GM12878 (cell line): ENCODE data around the gene SYMPK. TPM values are rescaled to one million over a fixed set of nuclear protein-coding genes. Genes with fewer than 3 reads are reported as not detected.

Source experiments
- ATAC-seq: fragments of 200-7000 bp; cut with Tn5 transposase; 3 replicates; pipeline ENCODE4 v1.9.1; 2020; ENCODE audit warnings: mild to moderate bottlenecking, moderate library complexity
- BruUV-seq: library from RNA; stranded (reverse); fragments of 400-500 nt; replicated peaks from 2 replicates; lab custom pipeline; 2021; lab: Mats Ljungman, UMichigan
- CTCF ChIA-PET: fragments of 300-600 bp; sonication (Branson Sonifier 250); formaldehyde crosslinking; extraction: SDS; loops from one replicate; lab custom pipeline; 2021; ENCODE audit warnings: inconsistent platforms; lab: Yijun Ruan, JAX
- POLR2A ChIA-PET: fragments of 350-600 bp; formaldehyde crosslinking; extraction: SDS; loops from one replicate; lab custom pipeline; 2021; ENCODE audit warnings: inconsistent platforms; lab: Charles Lee
- RAD21 ChIA-PET: fragments of 300-600 bp; sonication (Branson Sonifier 250); formaldehyde crosslinking; loops from one replicate; lab custom pipeline; 2023; ENCODE audit warnings: antibody characterized with exemption; ENCODE audit not compliant: unreplicated experiment; lab: Charles Lee
- SMC1A ChIA-PET: fragments of 300-600 bp; sonication (Branson Sonifier 250); formaldehyde crosslinking; loops from one replicate; lab custom pipeline; 2023; ENCODE audit not compliant: unreplicated experiment, uncharacterized antibody; lab: Charles Lee
- DNase-seq: peaks from one replicate; pipeline ENCODE4 v3.0.0-alpha.2; 2011; ENCODE audit warnings: low read depth, low spot score
- FAIRE-seq: peaks from 3 replicates; lab custom pipeline; 2011; peaks lifted over from hg19 to GRCh38; lab: Jason Lieb, UNC
- H2AFZ ChIP-seq: 2 replicates; pipeline ENCODE4 v1.6.0; 2011; ENCODE audit warnings: low read depth, low read length, control low read depth; ENCODE audit not compliant: control insufficient read depth
- H3K27ac ChIP-seq: 2 replicates; pipeline ENCODE4 v1.5.1; 2011; ENCODE audit warnings: control low read depth; ENCODE audit not compliant: control insufficient read depth, insufficient read depth
- H3K27me3 ChIP-seq, 2 experiments: replicated peaks in 1 of 2; 2 replicates each; pipeline versions ENCODE4 v1.6.0 to v1.6.1; 2011; ENCODE audit warnings: low read length in 1 of 2; ENCODE audit not compliant: control insufficient read depth in 2 of 2, insufficient read depth in 2 of 2
- H3K36me3 ChIP-seq, 2 experiments: 2 replicates each; pipeline ENCODE4 v1.5.1; 2011; ENCODE audit warnings: low read length in 1 of 2; ENCODE audit not compliant: control insufficient read depth in 2 of 2, insufficient read depth in 2 of 2
- H3K4me1 ChIP-seq: 2 replicates; pipeline ENCODE4 v1.6.1; 2011; ENCODE audit warnings: mild to moderate bottlenecking, low read length, moderate library complexity, mixed read lengths; ENCODE audit not compliant: control insufficient read depth, insufficient read depth
- H3K4me2 ChIP-seq: 2 replicates; pipeline ENCODE4 v1.6.0; 2011; ENCODE audit warnings: control low read depth; ENCODE audit not compliant: control insufficient read depth, insufficient read depth
- H3K4me3 ChIP-seq: fragments of 200-600 bp; sonication (generic); 2 replicates; pipeline ENCODE4 v1.5.1; 2016
- H3K79me2 ChIP-seq: 2 replicates; pipeline ENCODE4 v1.6.0; 2011; ENCODE audit warnings: low read length; ENCODE audit not compliant: control insufficient read depth, insufficient read depth
- H3K9ac ChIP-seq: 2 replicates; pipeline ENCODE4 v1.8.0; 2011; ENCODE audit warnings: low read length, control low read depth, mixed read lengths; ENCODE audit not compliant: control insufficient read depth, insufficient read depth
- H3K9me3 ChIP-seq: replicated peaks from 3 replicates; pipeline ENCODE4 v1.5.1; 2011; ENCODE audit warnings: mild to moderate bottlenecking, low read length; ENCODE audit not compliant: control insufficient read depth, insufficient read depth
- H4K20me1 ChIP-seq: 2 replicates; pipeline ENCODE4 v1.6.0; 2011; ENCODE audit not compliant: control insufficient read depth, insufficient read depth
- ATF7 ChIP-seq: fragments of 450-650 bp; IDR thresholded peaks from 2 replicates; pipeline ENCODE4 v1.6.1; 2016; ENCODE audit warnings: low read depth, mild to moderate bottlenecking
- BHLHE40 ChIP-seq, 2 experiments: fragments of 450-650 bp in 1 of 2; IDR thresholded peaks; 2 replicates each; pipeline ENCODE4 v1.6.1; 2011 to 2017; ENCODE audit warnings: low read depth in 2 of 2, borderline replicate concordance in 1 of 2, improper control_type of control experiment in 1 of 2, low read length in 1 of 2, mild to moderate bottlenecking in 1 of 2
- CEBPB ChIP-seq, 2 experiments: fragments of 150-350 bp in 1 of 2; IDR thresholded peaks; 2 replicates each; pipeline ENCODE4 v1.6.1; 2012 to 2014; ENCODE audit warnings: low read depth in 2 of 2, low read length in 2 of 2, borderline replicate concordance in 1 of 2, inconsistent platforms in 1 of 2
- NBN ChIP-seq: fragments of 450-650 bp; IDR thresholded peaks from 2 replicates; pipeline ENCODE4 v1.6.1; 2016
- NFYB ChIP-seq: IDR thresholded peaks from 2 replicates; pipeline ENCODE4 v1.6.1; 2011; ENCODE audit warnings: low read depth, mild to moderate bottlenecking, low read length, improper control_type of control experiment, moderate library complexity; ENCODE audit not compliant: insufficient read depth
- NR2C1 ChIP-seq: fragments of 450-650 bp; IDR thresholded peaks from 2 replicates; pipeline ENCODE4 v1.6.1; 2017; ENCODE audit warnings: antibody characterized with exemption, mild to moderate bottlenecking, moderate library complexity
- RCOR1 ChIP-seq: conservative IDR thresholded peaks from 2 replicates; pipeline ENCODE4 v1.6.1; 2012; ENCODE audit warnings: low read depth, low read length, improper control_type of control experiment
- RELA ChIP-seq: fragments of 450-650 bp; IDR thresholded peaks from 2 replicates; pipeline ENCODE4 v1.8.0; 2014; ENCODE audit warnings: borderline replicate concordance; ENCODE audit not compliant: partially characterized antibody
- SMAD1 ChIP-seq: fragments of 450-650 bp; IDR thresholded peaks from 2 replicates; pipeline ENCODE4 v1.6.1; 2018; ENCODE audit warnings: mild to moderate bottlenecking, low read depth; ENCODE audit not compliant: partially characterized antibody
- SMARCA5 ChIP-seq: fragments of 450-650 bp; IDR thresholded peaks from 2 replicates; pipeline ENCODE4 v1.6.1; 2017; ENCODE audit warnings: mild to moderate bottlenecking
- SUZ12 ChIP-seq: fragments of 200-600 bp; sonication (generic); IDR thresholded peaks from one replicate; pipeline ENCODE4 v1.6.1; 2018; ENCODE audit warnings: antibody characterized with exemption, mild to moderate bottlenecking; ENCODE audit not compliant: unreplicated experiment
- TCF12 ChIP-seq: IDR thresholded peaks from 2 replicates; pipeline ENCODE4 v1.6.1; 2011; ENCODE audit warnings: low read depth, mild to moderate bottlenecking, low read length
- ZNF274 ChIP-seq: IDR thresholded peaks from one replicate; pipeline ENCODE4 v1.8.0; 2011; ENCODE audit not compliant: insufficient read length, insufficient read depth
- WGBS: methylation state at CpG from one replicate; pipeline ENCODE4 v1.1.6; 2016; ENCODE audit warnings: low lambda C conversion rate; ENCODE audit not compliant: insufficient replicate concordance, insufficient coverage; ENCODE audit errors: missing lambda C conversion rate; 5-methylcytosine and 5-hydroxymethylcytosine counted together
- in situ Hi-C: fragments of 300-500 bp; cut with MboI; formaldehyde crosslinking; loops from 9 replicates; pipeline ENCODE4 v1.14.3; 2018; ENCODE audit warnings: mixed read lengths
- intact Hi-C: fragments of 100-400 bp; cut with micrococcal nuclease; formaldehyde crosslinking; loops from one replicate; pipeline ENCODE4 v1.14.2; 2022; ENCODE audit not compliant: unreplicated experiment
- polyA plus RNA-seq, 11 experiments: library from polyadenylated mRNA; depleted of rRNA in 4 of 11; unstranded in 6 of 11; stranded (reverse) in 5 of 11; fragments of >200 nt; fragmentation: Nextera tagmentation in 4 of 11; fragmentation: Illumina TruSeq in 1 of 11; extraction: Ambion mirVana in 4 of 11; extraction: Trizol in 1 of 11; gene quantifications; 1 replicate in 1 of 11; 2 replicates in 10 of 11; pipeline versions ENCODE4 v1.2.1 to v1.2.3, GENCODE V29; 2011 to 2016; ENCODE audit warnings: inconsistent platforms in 2 of 11, missing spikeins in 2 of 11, low read depth in 1 of 11
- total RNA-seq, 4 experiments: library from RNA; depleted of rRNA in 3 of 4; stranded (reverse); fragments of >200 nt in 3 of 4; fragmentation: Illumina TruSeq in 1 of 4; extraction: Trizol in 1 of 4; gene quantifications; 2 replicates each; pipeline versions ENCODE4 v1.2.1 to v1.2.3, GENCODE V29; 2013 to 2021
- TF ChIP-seq, protein P1 (sequence below): fragments of 450-650 bp; IDR thresholded peaks from 2 replicates; pipeline ENCODE4 v1.6.1; 2017; ENCODE audit warnings: mild to moderate bottlenecking, moderate library complexity
- TF ChIP-seq, protein P2 (sequence below): IDR thresholded peaks from 2 replicates; pipeline ENCODE4 v1.6.1; 2011; ENCODE audit warnings: borderline replicate concordance, low read depth, mild to moderate bottlenecking, moderate library complexity, mixed read lengths, low read length; ENCODE audit not compliant: insufficient read depth; ENCODE audit errors: extremely low read length

The SYMPK gene
- total and polyA plus RNA-seq, 10 of the 15 experiments (the other 5 are each of a cell fraction or from before 2014, with no cell fraction given): 0.49 to 109 (median 42.5) TPM

DNA sequence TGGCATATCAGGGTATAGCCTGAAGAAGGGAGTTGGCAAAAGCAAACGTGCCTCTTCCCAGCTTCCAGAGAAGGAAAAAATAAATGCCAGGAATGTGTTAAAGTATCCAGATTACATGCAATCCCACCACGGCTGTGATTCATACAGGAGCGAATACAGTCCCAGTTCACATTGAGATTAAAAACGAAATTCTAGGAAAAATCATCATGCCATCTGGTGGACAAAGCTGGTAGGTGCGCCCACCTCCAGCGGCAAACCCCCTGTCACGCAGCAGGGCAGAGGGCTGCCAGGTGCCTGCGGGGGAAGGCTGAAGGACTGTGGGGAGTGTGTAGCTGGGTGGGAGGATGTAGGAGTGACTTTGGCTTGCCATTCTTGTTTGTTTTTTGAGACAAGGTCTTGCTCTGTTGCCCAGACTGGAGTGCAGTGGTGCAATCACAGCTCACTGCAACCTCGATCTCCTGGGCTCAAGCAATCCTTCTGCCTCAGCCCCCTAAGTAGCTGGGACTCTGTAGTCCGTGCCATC is 63.9 kb downstream of the SYMPK start:
- RAD21 ChIA-PET: interaction anchor here (0.8 to 4.8 kb wide), 4 partner anchors 27 to 158 kb away, joined by 3 to 63 read pairs (median 4); partner anchors contain the start of gene SIX5
- intact Hi-C loops (loop anchor here (2.0 kb wide), 1 partner anchor 28 kb away; no protein-coding TSS in a partner anchor), in situ Hi-C loops (no loop called here)
- peak; percentile 41 for FAIRE-seq
- ATAC-seq: peak; percentile 93
- CTCF ChIA-PET: interaction anchor here (0.6 to 8.1 kb wide), 28 partner anchors 8 to 360 kb away, joined by 3 to 110 read pairs (median 4); partner anchors contain the start of genes FBXO46, MYPOP, QPCTL and RSPH6A
- no peaks in the 10 kb centered on the region for H3K36me3 ChIP-seq
- DNase-seq: peak; percentile 23
- no peak overlapping the region for H3K9ac ChIP-seq
- no peak overlapping the region for H3K27ac ChIP-seq
- H3K4me3 ChIP-seq: no peak overlapping the region
- POLR2A ChIA-PET: interaction anchor here (0.6 to 2.0 kb wide), 6 partner anchors 29 to 286 kb away, joined by 3 to 9 read pairs (median 3); no protein-coding TSS in a partner anchor
- WGBS: 0% methylated on average over 10 of the region's 10 CpGs
- H2AFZ ChIP-seq: no peak overlapping the region
- no TSS peak for BruUV-seq
- no peaks in the 10 kb centered on the region for H4K20me1 ChIP-seq
- SMC1A ChIA-PET: interaction anchor here (0.7 to 2.5 kb wide), 9 partner anchors 18 to 114 kb away, joined by 3 to 24 read pairs (median 4); partner anchors contain the start of genes QPCTL, SIX5 and SNRPD2
- H3K79me2 ChIP-seq: no peaks in the 10 kb centered on the region
- H3K4me2 ChIP-seq: 0 out of 2 replicates have a peak overlapping the region, but pooled peaks have one; percentile 4
- peaks cover 8% of the 10 kb centered on the region for H3K4me1 ChIP-seq
- H3K9me3 ChIP-seq: no peaks in the 10 kb centered on the region
- no peaks in the 10 kb centered on the region for H3K27me3 ChIP-seq
- TF ChIP-seq SMARCA5 (peak; percentile 28; the same call in 1 of the 2 replicates), SMAD1 (no peak), RCOR1 (no peak), NBN (peak; percentile 44; the same call in 1 of the 2 replicates), BHLHE40 (IDR thresholded peaks at IDR 0.05; ENCODE audit: borderline replicate concordance in 1 of 2, low read depth in 2 of 2, low read length in 1 of 2) (0 out of 4 replicates have a peak, but pooled peaks of 1 of the 2 experiments have one; percentile 25), NFYB (no peak), SUZ12 (no peak), ATF7 (0 out of 2 replicates have a peak, but pooled peaks have one; percentile 27), RELA (peak; percentile 48), NR2C1 (no peak), TCF12 (peak; percentile 70; the same call in 1 of the 2 replicates), ZNF274 (no peak), CEBPB (IDR thresholded peaks at IDR 0.05; ENCODE audit: borderline replicate concordance in 1 of 2, low read depth in 2 of 2, low read length in 2 of 2) (no peak)
- TF ChIP-seq, protein P1, sequence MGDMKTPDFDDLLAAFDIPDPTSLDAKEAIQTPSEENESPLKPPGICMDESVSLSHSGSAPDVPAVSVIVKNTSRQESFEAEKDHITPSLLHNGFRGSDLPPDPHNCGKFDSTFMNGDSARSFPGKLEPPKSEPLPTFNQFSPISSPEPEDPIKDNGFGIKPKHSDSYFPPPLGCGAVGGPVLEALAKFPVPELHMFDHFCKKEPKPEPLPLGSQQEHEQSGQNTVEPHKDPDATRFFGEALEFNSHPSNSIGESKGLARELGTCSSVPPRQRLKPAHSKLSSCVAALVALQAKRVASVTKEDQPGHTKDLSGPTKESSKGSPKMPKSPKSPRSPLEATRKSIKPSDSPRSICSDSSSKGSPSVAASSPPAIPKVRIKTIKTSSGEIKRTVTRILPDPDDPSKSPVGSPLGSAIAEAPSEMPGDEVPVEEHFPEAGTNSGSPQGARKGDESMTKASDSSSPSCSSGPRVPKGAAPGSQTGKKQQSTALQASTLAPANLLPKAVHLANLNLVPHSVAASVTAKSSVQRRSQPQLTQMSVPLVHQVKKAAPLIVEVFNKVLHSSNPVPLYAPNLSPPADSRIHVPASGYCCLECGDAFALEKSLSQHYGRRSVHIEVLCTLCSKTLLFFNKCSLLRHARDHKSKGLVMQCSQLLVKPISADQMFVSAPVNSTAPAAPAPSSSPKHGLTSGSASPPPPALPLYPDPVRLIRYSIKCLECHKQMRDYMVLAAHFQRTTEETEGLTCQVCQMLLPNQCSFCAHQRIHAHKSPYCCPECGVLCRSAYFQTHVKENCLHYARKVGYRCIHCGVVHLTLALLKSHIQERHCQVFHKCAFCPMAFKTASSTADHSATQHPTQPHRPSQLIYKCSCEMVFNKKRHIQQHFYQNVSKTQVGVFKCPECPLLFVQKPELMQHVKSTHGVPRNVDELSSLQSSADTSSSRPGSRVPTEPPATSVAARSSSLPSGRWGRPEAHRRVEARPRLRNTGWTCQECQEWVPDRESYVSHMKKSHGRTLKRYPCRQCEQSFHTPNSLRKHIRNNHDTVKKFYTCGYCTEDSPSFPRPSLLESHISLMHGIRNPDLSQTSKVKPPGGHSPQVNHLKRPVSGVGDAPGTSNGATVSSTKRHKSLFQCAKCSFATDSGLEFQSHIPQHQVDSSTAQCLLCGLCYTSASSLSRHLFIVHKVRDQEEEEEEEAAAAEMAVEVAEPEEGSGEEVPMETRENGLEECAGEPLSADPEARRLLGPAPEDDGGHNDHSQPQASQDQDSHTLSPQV: no peak
- TF ChIP-seq, protein P2, sequence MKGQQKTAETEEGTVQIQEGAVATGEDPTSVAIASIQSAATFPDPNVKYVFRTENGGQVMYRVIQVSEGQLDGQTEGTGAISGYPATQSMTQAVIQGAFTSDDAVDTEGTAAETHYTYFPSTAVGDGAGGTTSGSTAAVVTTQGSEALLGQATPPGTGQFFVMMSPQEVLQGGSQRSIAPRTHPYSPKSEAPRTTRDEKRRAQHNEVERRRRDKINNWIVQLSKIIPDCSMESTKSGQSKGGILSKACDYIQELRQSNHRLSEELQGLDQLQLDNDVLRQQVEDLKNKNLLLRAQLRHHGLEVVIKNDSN: no peak
